ENCODE results near the gene LIPM. TPM values are rescaled to one million over a fixed set of nuclear protein-coding genes. Genes with fewer than 3 reads are reported as not detected.

The LIPM gene
- total and polyA plus RNA-seq, 2 of the 13 experiments (the other 11 are each of a cell fraction or from before 2014, with no cell fraction given): not detected

- BruUV-seq (replicated peaks): no TSS peak
- no peaks in the 10 kb centered on the region for H3K4me1 ChIP-seq (ENCODE audit: insufficient read depth, low read length)
- H2AFZ ChIP-seq (ENCODE audit: low read length): no peak overlapping the region
- no peaks in the 10 kb centered on the region for H3K36me3 ChIP-seq (replicated peaks in 1 of 2; ENCODE audit: control insufficient read depth in 1 of 2, insufficient read depth in 2 of 2, low read length in 2 of 2)
- H3K9me3 ChIP-seq (ENCODE audit: low read length): no peaks in the 10 kb centered on the region
- H3K27me3 ChIP-seq (ENCODE audit: control insufficient read depth in 1 of 2, insufficient read depth in 2 of 2, low read length in 2 of 2): peaks cover 0 to 4% of the 10 kb centered on the region in 2 experiments; a peak in 1 of 5 replicates
- no peaks in the 10 kb centered on the region for H4K20me1 ChIP-seq (ENCODE audit: insufficient read depth, low read length)
- no peak overlapping the region for H3K4me3 ChIP-seq (replicated peaks in 1 of 3; ENCODE audit: insufficient read depth in 1 of 3, low read depth in 2 of 3, low read length in 3 of 3)
- H3K79me2 ChIP-seq (ENCODE audit: insufficient read depth, low read length): no peaks in the 10 kb centered on the region
- in situ Hi-C loops (cut with HindIII; ENCODE audit: extremely low pct_ligation_motif_present, low pct_unique_long_range_greater_than_20kb) (no loop called here), intact Hi-C loops (cut with micrococcal nuclease; ENCODE audit: unreplicated experiment) (no loop called here)
- no peak overlapping the region for H3K27ac ChIP-seq (ENCODE audit: extremely low read length, insufficient read depth, low read length)
- ChIA-PET CTCF (ENCODE audit: low intra/inter-chr PET ratio, low total read pairs) (no interaction called here), POLR2A (no interaction called here)
- no peak for DNase-seq (ENCODE audit: low spot score)
- no peak for FAIRE-seq
- ATAC-seq: no peak
- no peak for TF ChIP-seq MTA1 (CRISPR knock-in tag; IDR thresholded peaks at IDR 0.05; ENCODE audit: borderline replicate concordance)
- no peak for TF ChIP-seq ZNF713 (CRISPR knock-in tag; IDR thresholded peaks at IDR 0.05)
- TF ChIP-seq PAF1 (CRISPR knock-in tag; IDR thresholded peaks at IDR 0.05): no peak
- no peak for TF ChIP-seq HNF1B (CRISPR knock-in tag; IDR thresholded peaks at IDR 0.05)
- no peak for TF ChIP-seq ZNF33A (CRISPR knock-in tag; IDR thresholded peaks at IDR 0.05; ENCODE audit: borderline replicate concordance)
- H3K9ac ChIP-seq (ENCODE audit: insufficient read depth, low read depth, low read length): no peak overlapping the region
- no peak overlapping the region for H3K4me2 ChIP-seq (ENCODE audit: low read depth, low read length)
Observed at GRCh38 chr10:88820748-88821401, 18.3 kb downstream of the LIPM start.

GRCh38 chr10:88826388-88826787 lies 23.9 kb downstream of the LIPM start:
- no peak overlapping the region for H2AFZ ChIP-seq (ENCODE audit: low read length)
- no peaks in the 10 kb centered on the region for H3K9me3 ChIP-seq (ENCODE audit: low read length)
- no peak for DNase-seq (ENCODE audit: low spot score)
- no peaks in the 10 kb centered on the region for H4K20me1 ChIP-seq (ENCODE audit: insufficient read depth, low read length)
- H3K79me2 ChIP-seq (ENCODE audit: insufficient read depth, low read length): no peaks in the 10 kb centered on the region
- no peaks in the 10 kb centered on the region for H3K4me1 ChIP-seq (ENCODE audit: insufficient read depth, low read length)
- BruUV-seq (replicated peaks): no TSS peak
- WGBS (ENCODE audit: low lambda C conversion rate): 42% methylated on average over 4 of the region's 4 CpGs
- ChIA-PET POLR2A (no interaction called here), CTCF (ENCODE audit: low intra/inter-chr PET ratio, low total read pairs) (no interaction called here)
- no peak for ATAC-seq
- 0 out of 5 replicates have a peak, but pooled peaks cover 0 to 4% of the 10 kb centered on the region in 2 experiments for H3K27me3 ChIP-seq (ENCODE audit: control insufficient read depth in 1 of 2, insufficient read depth in 2 of 2, low read length in 2 of 2)
- FAIRE-seq: no peak
- no peak overlapping the region for H3K4me3 ChIP-seq (replicated peaks in 1 of 3; ENCODE audit: insufficient read depth in 1 of 3, low read depth in 2 of 3, low read length in 3 of 3)
- intact Hi-C loops (cut with micrococcal nuclease; ENCODE audit: unreplicated experiment) (no loop called here), in situ Hi-C loops (cut with HindIII; ENCODE audit: extremely low pct_ligation_motif_present, low pct_unique_long_range_greater_than_20kb) (loop anchor here (25.0 kb wide), 1 partner anchor 386 kb away; the partner anchor contains the start of gene CH25H)
- no peak for TF ChIP-seq NCOR1 (IDR thresholded peaks at IDR 0.05; ENCODE audit: borderline replicate concordance, low read length)
- TF ChIP-seq JUNB (CRISPR knock-in tag; IDR thresholded peaks at IDR 0.05; ENCODE audit: borderline replicate concordance): no peak
- no peak for TF ChIP-seq CEBPZ (IDR thresholded peaks at IDR 0.05; ENCODE audit: low read length)
- TF ChIP-seq NFATC3 (CRISPR knock-in tag; IDR thresholded peaks at IDR 0.05): no peak
- no peak for TF ChIP-seq SCMH1 (CRISPR knock-in tag; IDR thresholded peaks at IDR 0.05; ENCODE audit: borderline replicate concordance)
- TF ChIP-seq REPIN1 (CRISPR knock-in tag; IDR thresholded peaks at IDR 0.05; ENCODE audit: borderline replicate concordance, low read depth): no peak
- no peaks in the 10 kb centered on the region for H3K36me3 ChIP-seq (replicated peaks in 1 of 2; ENCODE audit: control insufficient read depth in 1 of 2, insufficient read depth in 2 of 2, low read length in 2 of 2)
- no peak overlapping the region for H3K4me2 ChIP-seq (ENCODE audit: low read depth, low read length)
- no peak overlapping the region for H3K9ac ChIP-seq (ENCODE audit: insufficient read depth, low read depth, low read length)
- no peak overlapping the region for H3K27ac ChIP-seq (ENCODE audit: extremely low read length, insufficient read depth, low read length)
